Measurements from ENCODE around the gene PREB. TPM values are rescaled to one million over a fixed set of nuclear protein-coding genes. Genes with fewer than 3 reads are reported as not detected.

Gene PREB
- total RNA-seq, 1 donor from 2014 or later, result 25.1 TPM

GRCh38 chr2:27139310-27139709, 4.9 kb upstream of the PREB start, which contains the start of gene PRR30:
Gene PRR30 (minus strand): TSS chr2:27139410. CDS start chr2:27138329, 1,081 bp downstream.
- Mint-ChIP-seq H3K27ac (no peak within 1 kb of the TSS), H3K4me1 (no peaks in the 10 kb centered on the region), H3K4me3 (no peak within 1 kb of the TSS), H3K27me3 (ENCODE audit: insufficient read depth, low read depth) (peaks cover 5% of the 10 kb centered on the region), H3K9me3 (peaks cover 3% of the 10 kb centered on the region), H3K36me3 (no peaks in the 10 kb centered on the region)
- H2AFZ ChIP-seq (replicated peaks), result no peak within 1 kb of the TSS
- no peaks in the 10 kb centered on the region for H3K79me2 ChIP-seq (ENCODE audit: low read depth)
- no peak within 1 kb of the TSS for H3K27ac ChIP-seq
- no peaks in the 10 kb centered on the region for H3K36me3 ChIP-seq
- no peak within 1 kb of the TSS for H3K9ac ChIP-seq
- H3K4me1 ChIP-seq, result no peaks in the 10 kb centered on the region
- peaks cover 12% of the 10 kb centered on the region for H3K27me3 ChIP-seq
- H4K20me1 ChIP-seq (ENCODE audit: low read depth), result no peaks in the 10 kb centered on the region
- H3K9me3 ChIP-seq (ENCODE audit: low read depth), result no peaks in the 10 kb centered on the region
- no peak for DNase-seq (ENCODE audit: low spot score)
- H3F3A ChIP-seq (ENCODE audit: low read depth), result peaks cover 8% of the 10 kb centered on the region
- no peak for TF ChIP-seq CTCF (IDR thresholded peaks at IDR 0.05)
- no peak for TF ChIP-seq EZH2 (IDR thresholded peaks at IDR 0.05)
- no peak for TF ChIP-seq EZH2phosphoT487 (IDR thresholded peaks at IDR 0.05)
- H3K4me3 ChIP-seq, result no peak within 1 kb of the TSS
- no peak within 1 kb of the TSS for H3K4me2 ChIP-seq

- H3K4me3 ChIP-seq, result no peak overlapping the region
- peaks cover 7% of the 10 kb centered on the region for H3K27me3 ChIP-seq
- no peaks in the 10 kb centered on the region for H3K36me3 Mint-ChIP-seq
- no peak overlapping the region for H3K9ac ChIP-seq
- H3K9me3 Mint-ChIP-seq, result peaks cover 3% of the 10 kb centered on the region
- peaks cover 11% of the 10 kb centered on the region for H3K79me2 ChIP-seq (ENCODE audit: low read depth)
- H3K9me3 ChIP-seq (ENCODE audit: low read depth), result no peaks in the 10 kb centered on the region
- H3K4me3 Mint-ChIP-seq, result no peak overlapping the region
- H3K4me1 Mint-ChIP-seq, result peaks cover 7% of the 10 kb centered on the region
- H3K27ac ChIP-seq, result no peak overlapping the region
- DNase-seq (ENCODE audit: low spot score), result no peak
- no peak overlapping the region for H2AFZ ChIP-seq (replicated peaks)
- H3K27ac Mint-ChIP-seq, result peak overlapping the region; percentile 65
- peaks cover 8% of the 10 kb centered on the region for H3F3A ChIP-seq (ENCODE audit: low read depth)
- H3K4me1 ChIP-seq, result peaks cover 6% of the 10 kb centered on the region
- peaks cover 5% of the 10 kb centered on the region for H3K27me3 Mint-ChIP-seq (ENCODE audit: insufficient read depth, low read depth)
- H3K4me2 ChIP-seq, result no peak overlapping the region
- H3K36me3 ChIP-seq, result no peaks in the 10 kb centered on the region
- H4K20me1 ChIP-seq (ENCODE audit: low read depth), result peaks cover 6% of the 10 kb centered on the region
- TF ChIP-seq CTCF (IDR thresholded peaks at IDR 0.05) (no peak), EZH2 (IDR thresholded peaks at IDR 0.05) (no peak), EZH2phosphoT487 (IDR thresholded peaks at IDR 0.05) (no peak)
These were observed 3.7 kb upstream of the PREB start for GRCh38 chr2:27138111-27138510.

- H3K4me3 ChIP-seq, result no peak overlapping the region
- peaks cover 8% of the 10 kb centered on the region for H3F3A ChIP-seq (ENCODE audit: low read depth)
- no peak overlapping the region for H2AFZ ChIP-seq (replicated peaks)
- H3K9ac ChIP-seq, result no peak overlapping the region
- H3K27ac ChIP-seq, result no peak overlapping the region
- H3K4me2 ChIP-seq, result no peak overlapping the region
- Mint-ChIP-seq H3K27me3 (ENCODE audit: insufficient read depth, low read depth) (peaks cover 5% of the 10 kb centered on the region), H3K4me1 (peaks cover 13% of the 10 kb centered on the region), H3K4me3 (no peak overlapping the region), H3K9me3 (no peaks in the 10 kb centered on the region), H3K36me3 (peaks cover 3% of the 10 kb centered on the region), H3K27ac (no peak overlapping the region)
- peaks cover 17% of the 10 kb centered on the region for H3K79me2 ChIP-seq (ENCODE audit: low read depth)
- no peak for TF ChIP-seq EZH2phosphoT487 (IDR thresholded peaks at IDR 0.05)
- TF ChIP-seq CTCF (IDR thresholded peaks at IDR 0.05), result no peak
- TF ChIP-seq EZH2 (IDR thresholded peaks at IDR 0.05), result no peak
- peaks cover under 1% of the 10 kb centered on the region for H3K27me3 ChIP-seq
- H4K20me1 ChIP-seq (ENCODE audit: low read depth), result peaks cover 13% of the 10 kb centered on the region
- no peaks in the 10 kb centered on the region for H3K36me3 ChIP-seq
- peaks cover 6% of the 10 kb centered on the region for H3K4me1 ChIP-seq
- no peak for DNase-seq (ENCODE audit: low spot score)
- H3K9me3 ChIP-seq (ENCODE audit: low read depth), result no peaks in the 10 kb centered on the region
These were observed 3.0 kb upstream of the PREB start for GRCh38 chr2:27137322-27137935.
